AG04449 (cell line): ENCODE data around the gene GRB10.

Source experiments
- CTCF ChIA-PET: fragments of 350-600 bp; formaldehyde crosslinking; extraction: SDS; loops from one replicate; lab custom pipeline; 2021; ENCODE audit warnings: antibody characterized with exemption; lab: Yijun Ruan, JAX
- POLR2A ChIA-PET: fragments of 400-600, 350-600 bp; formaldehyde crosslinking; extraction: SDS; loops from one replicate; lab custom pipeline; 2020; ENCODE audit warnings: antibody characterized with exemption, inconsistent platforms; lab: Yijun Ruan, JAX
- DNase-seq: peaks from one replicate; pipeline ENCODE4 v3.0.0-alpha.2; 2010; ENCODE audit warnings: low read depth, low spot score
- H3K4me3 ChIP-seq: 2 replicates; pipeline ENCODE4 v1.5.1; 2011; ENCODE audit warnings: low read depth, mild to moderate bottlenecking, control low read depth, low read length
- CTCF ChIP-seq: IDR thresholded peaks from one replicate; pipeline ENCODE4 v1.5.1; 2011; ENCODE audit warnings: mild to moderate bottlenecking, moderate library complexity, low read length, control low read depth, inconsistent platforms; ENCODE audit not compliant: insufficient read depth; ENCODE audit errors: missing control alignments

Gene GRB10

GRCh38 chr7:50658696-50659095, 124.0 kb downstream of the GRB10 start:
- no peak for DNase-seq
- POLR2A ChIA-PET, result no interaction called here
- TF ChIP-seq CTCF, result no peak
- H3K4me3 ChIP-seq, result no peak overlapping the region
- CTCF ChIA-PET, result interaction anchor here (1.0 to 1.1 kb wide), 2 partner anchors 191 to 502 kb away, joined by 3 read pairs; no protein-coding TSS in a partner anchor

GRCh38 chr7:50657912-50658311, 124.8 kb downstream of the GRB10 start:
- no peak for TF ChIP-seq CTCF
- no peak for DNase-seq
- ChIA-PET CTCF (interaction anchor here (1.1 kb wide), 1 partner anchor 503 kb away, joined by 3 read pairs; no protein-coding TSS in a partner anchor), POLR2A (no interaction called here)
- no peak overlapping the region for H3K4me3 ChIP-seq

GRCh38 chr7:50657341-50657873, 125.3 kb downstream of the GRB10 start:
- CTCF ChIA-PET, result interaction anchor here (0.8 to 1.7 kb wide), 4 partner anchors 12 to 484 kb away, joined by 3 to 7 read pairs (median 4); no protein-coding TSS in a partner anchor
- H3K4me3 ChIP-seq, result no peak overlapping the region
- POLR2A ChIA-PET, result no interaction called here
- peak; percentile 36 for DNase-seq
- TF ChIP-seq CTCF, result no peak

GRCh38 chr7:50656141-50656895, 126.4 kb downstream of the GRB10 start:
- ChIA-PET POLR2A (no interaction called here), CTCF (interaction anchor here (0.6 to 1.7 kb wide), 6 partner anchors 11 to 485 kb away, joined by 3 to 7 read pairs (median 4); no protein-coding TSS in a partner anchor)
- H3K4me3 ChIP-seq, result no peak overlapping the region
- no peak for DNase-seq
- no peak for TF ChIP-seq CTCF

- ChIA-PET CTCF (interaction anchor here (0.6 to 1.7 kb wide), 3 partner anchors 23 to 486 kb away, joined by 3 to 7 read pairs (median 4); no protein-coding TSS in a partner anchor), POLR2A (no interaction called here)
- H3K4me3 ChIP-seq, result no peak overlapping the region
- no peak for DNase-seq
- no peak for TF ChIP-seq CTCF
Measured at GRCh38 chr7:50655490-50655889, 127.2 kb downstream of the GRB10 start.

- H3K4me3 ChIP-seq, result no peak overlapping the region
- ChIA-PET CTCF (interaction anchor here (0.6 to 5.4 kb wide), 3 partner anchors 21 to 486 kb away, joined by 3 to 34 read pairs (median 4); no protein-coding TSS in a partner anchor), POLR2A (no interaction called here)
- TF ChIP-seq CTCF, result no peak
- no peak for DNase-seq
Measured at GRCh38 chr7:50655020-50655419, 127.7 kb downstream of the GRB10 start.
